Neural crest cell (in vitro differentiated cells): ENCODE data around the gene CYTH2. TPM values are rescaled to one million over a fixed set of nuclear protein-coding genes. Genes with fewer than 3 reads are reported as not detected.
A peak's percentile ranks its signal among the peaks of the same experiment; 100 is the strongest.
"Not testable (repeated sequence)": the region's sequence is repeated elsewhere in the genome, so short reads cannot be mapped to it uniquely, and the experiment has no call there.

Experiments
- DNase-seq: peaks from one replicate; pipeline ENCODE4 v3.0.0; 2021; ENCODE audit warnings: low read depth, mixed read lengths, low spot score
- H3K27ac Mint-ChIP-seq: one replicate; pipeline ENCODE4 v1.8.0; 2021; ENCODE audit warnings: mild to moderate bottlenecking, mixed read lengths; ENCODE audit not compliant: unreplicated experiment
- H3K27me3 Mint-ChIP-seq: 2 replicates; pipeline ENCODE4 v1.8.0; 2021; ENCODE audit warnings: low read depth, mild to moderate bottlenecking, mixed read lengths
- H3K36me3 Mint-ChIP-seq: 2 replicates; pipeline ENCODE4 v1.8.0; 2021; ENCODE audit warnings: low read depth, mild to moderate bottlenecking, mixed read lengths
- H3K4me1 Mint-ChIP-seq: 2 replicates; pipeline ENCODE4 v1.8.0; 2021; ENCODE audit warnings: mixed read lengths
- H3K4me3 Mint-ChIP-seq: one replicate; pipeline ENCODE4 v1.8.0; 2021; ENCODE audit warnings: mild to moderate bottlenecking, mixed read lengths
- H3K9me3 Mint-ChIP-seq: 2 replicates; pipeline ENCODE4 v1.8.0; 2021; ENCODE audit warnings: mixed read lengths
- CTCF ChIP-seq: fragments of 200-600 bp; sonication (generic); conservative IDR thresholded peaks from 2 replicates; pipeline ENCODE4 v1.5.0; 2021; ENCODE audit warnings: antibody characterized with exemption, mild to moderate bottlenecking
- total RNA-seq: library from RNA; stranded (reverse); gene quantifications from 2 replicates; pipeline ENCODE4 v1.2.1, GENCODE V29; 2021

CYTH2 gene
- total RNA-seq, 1 donor from 2014 or later, result 196 TPM

DNA sequence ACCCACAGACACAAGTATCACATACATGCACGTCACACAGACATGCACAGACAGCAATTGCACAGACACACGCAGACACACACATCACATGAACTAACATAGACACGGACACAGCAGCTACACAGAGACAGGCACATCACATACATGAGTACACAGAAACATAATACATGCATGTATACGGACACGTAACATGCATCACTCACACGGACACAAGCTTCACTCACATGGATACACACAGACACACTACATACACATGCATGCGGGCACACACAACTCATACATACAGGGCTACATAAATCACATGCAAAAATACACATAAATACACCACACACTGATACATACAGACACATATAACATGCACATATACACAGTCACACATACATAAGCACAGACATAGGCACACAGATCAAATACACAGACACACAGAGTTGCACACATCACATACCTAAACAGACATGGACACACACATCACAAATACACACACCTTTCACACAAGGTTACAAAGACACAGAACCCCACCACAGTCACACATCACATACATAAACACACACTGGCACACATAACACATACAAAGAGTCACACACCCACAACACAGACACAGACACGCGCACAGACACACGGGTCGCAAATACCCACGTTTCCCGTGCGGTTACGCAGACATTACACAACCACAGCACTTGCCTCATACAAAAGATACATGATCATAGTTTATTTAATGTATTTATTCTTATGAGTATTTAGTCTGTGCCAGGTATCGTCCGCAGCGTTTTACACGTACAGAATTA, 43.5 kb downstream of the CYTH2 start:
- Mint-ChIP-seq H3K36me3 (no peaks in the 10 kb centered on the region), H3K4me1 (peaks cover 14% of the 10 kb centered on the region), H3K4me3 (no peak overlapping the region), H3K27me3 (peaks cover 33% of the 10 kb centered on the region), H3K27ac (no peak overlapping the region), H3K9me3 (no peaks in the 10 kb centered on the region)
- TF ChIP-seq CTCF, result no peak
- no peak for DNase-seq

- no peak overlapping the region for H3K27ac Mint-ChIP-seq
- H3K27me3 Mint-ChIP-seq, result peaks cover 25% of the 10 kb centered on the region
- H3K9me3 Mint-ChIP-seq, result no peaks in the 10 kb centered on the region
- peak; percentile 63 for DNase-seq
- H3K4me3 Mint-ChIP-seq, result no peak overlapping the region
- H3K4me1 Mint-ChIP-seq, result peaks cover 14% of the 10 kb centered on the region
- no peaks in the 10 kb centered on the region for H3K36me3 Mint-ChIP-seq
- no peak for TF ChIP-seq CTCF
Observed at GRCh38 chr19:48513289-48514122, 44.3 kb downstream of the CYTH2 start.

DNA sequence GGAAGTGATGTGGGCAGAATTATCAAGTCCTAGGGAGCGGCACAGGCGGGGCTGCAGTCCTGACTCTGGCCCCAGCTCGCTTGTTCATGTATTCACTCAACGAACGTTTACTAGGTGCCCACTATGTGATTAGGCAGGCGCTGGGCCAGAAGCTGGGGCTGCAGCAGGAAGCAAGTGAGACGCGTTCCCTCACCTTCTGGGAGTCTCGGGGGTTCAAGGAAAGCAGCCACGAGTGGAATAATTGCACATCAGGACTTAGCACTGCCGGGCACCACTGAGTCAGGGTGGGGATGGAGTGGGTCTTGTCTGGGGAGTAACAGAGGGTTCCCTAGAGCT, 44.9 kb downstream of the CYTH2 start:
- no peak for TF ChIP-seq CTCF
- Mint-ChIP-seq H3K27me3 (peaks cover 23% of the 10 kb centered on the region), H3K9me3 (no peaks in the 10 kb centered on the region), H3K27ac (no peak overlapping the region), H3K4me3 (peak overlapping the region; percentile 61), H3K36me3 (no peaks in the 10 kb centered on the region), H3K4me1 (peaks cover 14% of the 10 kb centered on the region)
- DNase-seq, result no peak

DNA sequence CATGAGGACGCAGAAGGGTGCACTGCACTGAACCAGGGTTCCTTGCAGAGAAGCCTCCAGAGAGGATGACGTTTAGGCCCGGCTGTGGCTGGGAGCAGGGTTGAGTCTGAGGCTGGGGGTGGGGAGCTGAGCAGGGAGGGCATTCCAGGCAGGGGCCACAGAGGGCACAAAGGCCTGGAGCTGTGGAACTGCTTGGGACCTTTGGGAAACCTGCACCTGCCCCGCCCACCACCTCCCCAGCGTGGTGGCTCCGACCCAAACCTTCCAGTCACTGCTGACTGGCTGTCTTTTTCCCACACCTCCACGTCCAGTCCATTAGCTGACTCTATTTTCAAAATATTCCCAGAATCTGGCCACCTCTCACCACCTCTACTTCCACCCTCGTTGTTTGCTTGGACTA, 47.4 kb downstream of the CYTH2 start:
- no peak for DNase-seq
- peak overlapping the region; percentile 13 for H3K4me3 Mint-ChIP-seq
- no peak overlapping the region for H3K27ac Mint-ChIP-seq
- H3K4me1 Mint-ChIP-seq, result peaks cover 6% of the 10 kb centered on the region
- no peaks in the 10 kb centered on the region for H3K9me3 Mint-ChIP-seq
- H3K36me3 Mint-ChIP-seq, result no peaks in the 10 kb centered on the region
- H3K27me3 Mint-ChIP-seq, result peaks cover 7% of the 10 kb centered on the region
- TF ChIP-seq CTCF, result no peak

- Mint-ChIP-seq H3K27ac (no peak overlapping the region), H3K27me3 (peaks cover 7% of the 10 kb centered on the region), H3K4me3 (no peak overlapping the region), H3K4me1 (peaks cover 6% of the 10 kb centered on the region), H3K9me3 (no peaks in the 10 kb centered on the region), H3K36me3 (no peaks in the 10 kb centered on the region)
- no peak for TF ChIP-seq CTCF
- DNase-seq, result no peak
Observed at GRCh38 chr19:48518207-48518606, 49.0 kb downstream of the CYTH2 start.

GRCh38 chr19:48519426-48519825, 50.3 kb downstream of the CYTH2 start:
- not testable (repeated sequence) for H3K4me1 Mint-ChIP-seq, DNase-seq, H3K36me3 Mint-ChIP-seq, H3K4me3 Mint-ChIP-seq, H3K27ac Mint-ChIP-seq, H3K27me3 Mint-ChIP-seq, H3K9me3 Mint-ChIP-seq
